Vagina (tissue), 2 donors: Measurements from ENCODE around the gene ACOXL.

Source experiments
- POLR2A ChIP-seq, 2 donors: fragments of 450-650 bp; IDR thresholded peaks; one replicate each; pipeline ENCODE4 v1.6.1; 2017; ENCODE audit warnings: antibody characterized with exemption in 2 of 2, mild to moderate bottlenecking in 2 of 2, moderate library complexity in 2 of 2
- POLR2AphosphoS5 ChIP-seq, 2 donors: sonication (generic); formaldehyde crosslinking; IDR thresholded peaks; one replicate each; pipeline ENCODE4 v1.9.0; 2017; ENCODE audit warnings: antibody characterized with exemption in 2 of 2, mild to moderate bottlenecking in 2 of 2, low read depth in 1 of 2; ENCODE audit not compliant: insufficient read depth in 1 of 2
- TF ChIP-seq, protein P1 (sequence below), 3 experiments: fragments of 450-650 bp in 2 of 3; fragments of 200-600 bp in 1 of 3; sonication (generic) in 1 of 3; IDR thresholded peaks; one replicate each; pipeline ENCODE4 v1.5.1; 2017 to 2019; ENCODE audit warnings: antibody characterized with exemption in 3 of 3, mild to moderate bottlenecking in 2 of 3, moderate library complexity in 2 of 3

DNA sequence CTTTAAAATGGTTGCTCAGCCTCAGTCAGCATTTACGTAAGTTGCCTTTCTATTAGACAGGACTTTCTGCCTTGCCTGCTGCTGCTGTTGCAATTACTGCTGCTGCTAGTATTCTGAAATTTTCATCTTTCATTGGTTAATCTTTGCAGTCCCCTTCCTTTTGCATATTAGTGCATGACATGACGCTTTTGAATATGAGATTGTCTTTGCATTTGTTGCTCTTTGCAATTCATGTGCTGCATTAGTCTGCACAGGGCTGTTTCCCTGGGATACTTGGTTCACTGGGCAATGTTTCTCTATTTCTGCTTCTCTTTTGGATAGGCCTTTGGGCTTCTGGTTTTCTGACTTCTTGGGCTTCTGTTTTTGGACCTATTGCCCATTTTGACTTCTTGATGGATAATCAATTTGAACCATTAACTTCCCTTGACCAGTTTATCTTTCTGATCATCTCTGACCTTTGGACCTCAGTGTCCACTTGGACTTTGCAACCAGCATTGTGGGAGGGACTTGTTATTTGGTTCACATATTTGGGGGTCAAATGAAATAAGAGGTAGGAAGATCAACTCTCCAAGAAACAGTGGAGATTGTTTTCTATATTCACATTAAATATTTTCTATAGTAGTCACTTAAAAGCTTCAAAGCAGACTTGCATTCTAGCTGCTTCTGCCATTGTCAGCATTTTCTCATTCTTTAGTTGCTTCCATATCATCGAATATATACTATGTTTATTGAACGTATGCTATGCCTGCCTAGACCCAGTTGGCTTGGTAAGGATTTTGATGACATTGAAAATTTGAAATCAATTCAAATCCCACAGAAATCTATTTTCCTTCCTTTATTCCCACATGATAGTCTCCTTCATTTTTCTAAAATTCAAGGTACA, 42.0 kb upstream of the ACOXL start:
- TF ChIP-seq, protein P1, sequence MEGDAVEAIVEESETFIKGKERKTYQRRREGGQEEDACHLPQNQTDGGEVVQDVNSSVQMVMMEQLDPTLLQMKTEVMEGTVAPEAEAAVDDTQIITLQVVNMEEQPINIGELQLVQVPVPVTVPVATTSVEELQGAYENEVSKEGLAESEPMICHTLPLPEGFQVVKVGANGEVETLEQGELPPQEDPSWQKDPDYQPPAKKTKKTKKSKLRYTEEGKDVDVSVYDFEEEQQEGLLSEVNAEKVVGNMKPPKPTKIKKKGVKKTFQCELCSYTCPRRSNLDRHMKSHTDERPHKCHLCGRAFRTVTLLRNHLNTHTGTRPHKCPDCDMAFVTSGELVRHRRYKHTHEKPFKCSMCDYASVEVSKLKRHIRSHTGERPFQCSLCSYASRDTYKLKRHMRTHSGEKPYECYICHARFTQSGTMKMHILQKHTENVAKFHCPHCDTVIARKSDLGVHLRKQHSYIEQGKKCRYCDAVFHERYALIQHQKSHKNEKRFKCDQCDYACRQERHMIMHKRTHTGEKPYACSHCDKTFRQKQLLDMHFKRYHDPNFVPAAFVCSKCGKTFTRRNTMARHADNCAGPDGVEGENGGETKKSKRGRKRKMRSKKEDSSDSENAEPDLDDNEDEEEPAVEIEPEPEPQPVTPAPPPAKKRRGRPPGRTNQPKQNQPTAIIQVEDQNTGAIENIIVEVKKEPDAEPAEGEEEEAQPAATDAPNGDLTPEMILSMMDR (IDR thresholded peaks at IDR 0.05): no peak
- no peak for TF ChIP-seq POLR2AphosphoS5 (IDR thresholded peaks at IDR 0.05; ENCODE audit: insufficient read depth in 1 of 2, low read depth in 1 of 2)
- no peak for TF ChIP-seq POLR2A (IDR thresholded peaks at IDR 0.05)
